HG03432 (cell line): ENCODE results near the gene SCYL3.
A peak's percentile ranks its signal among the peaks of the same experiment; 100 is the strongest.
"Not testable (repeated sequence)": the region's sequence is repeated elsewhere in the genome, so short reads cannot be mapped to it uniquely, and the experiment has no call there.

Experiments
- ATAC-seq: cut with Tn5 transposase; IDR thresholded peaks from one replicate; pipeline ENCODE4 v1.9.1; 2021; ENCODE audit warnings: mild to moderate bottlenecking, moderate library complexity; ENCODE audit not compliant: unreplicated experiment

Gene SCYL3

GRCh38 chr1:169871988-169872387 lies 21.7 kb downstream of the SCYL3 start:
- not testable (repeated sequence) for ATAC-seq

- no peak for ATAC-seq
Measured at GRCh38 chr1:169869426-169869825, 24.3 kb downstream of the SCYL3 start.

- no peak for ATAC-seq
Measured at GRCh38 chr1:169868978-169869377, 24.7 kb downstream of the SCYL3 start.

GRCh38 chr1:169867012-169867675 lies 26.6 kb downstream of the SCYL3 start:
- ATAC-seq = no peak

- no peak for ATAC-seq
Measured at GRCh38 chr1:169866577-169866976, 27.1 kb downstream of the SCYL3 start.

GRCh38 chr1:169864531-169864930 lies 29.2 kb downstream of the SCYL3 start:
- not testable (repeated sequence) for ATAC-seq

GRCh38 chr1:169860750-169861149 lies 32.9 kb downstream of the SCYL3 start:
- ATAC-seq = peak; percentile 4

- peak; percentile 71 for ATAC-seq
Measured at GRCh38 chr1:169860187-169860586, 33.5 kb downstream of the SCYL3 start.

GRCh38 chr1:169859001-169859400 lies 34.7 kb downstream of the SCYL3 start:
- ATAC-seq = no peak

GRCh38 chr1:169858467-169858866 lies 35.2 kb downstream of the SCYL3 start:
- no peak for ATAC-seq

- ATAC-seq = no peak
Measured at GRCh38 chr1:169853341-169853740, 40.4 kb downstream of the SCYL3 start.

GRCh38 chr1:169849346-169850022 lies 44.2 kb downstream of the SCYL3 start:
- no peak for ATAC-seq

- no peak for ATAC-seq
Measured at GRCh38 chr1:169848456-169848855, 45.2 kb downstream of the SCYL3 start.

GRCh38 chr1:169844941-169845608 lies 48.6 kb downstream of the SCYL3 start:
- no peak for ATAC-seq

GRCh38 chr1:169838942-169839341 lies 54.8 kb downstream of the SCYL3 start:
- no peak for ATAC-seq

GRCh38 chr1:169836198-169836597 lies 57.5 kb downstream of the SCYL3 start:
- no peak for ATAC-seq

- ATAC-seq = no peak
Measured at GRCh38 chr1:169835647-169836046, 58.0 kb downstream of the SCYL3 start.

- ATAC-seq = no peak
Measured at GRCh38 chr1:169834869-169835268, 58.8 kb downstream of the SCYL3 start.

- ATAC-seq = no peak
Measured at GRCh38 chr1:169833179-169833901, 60.4 kb downstream of the SCYL3 start.

- ATAC-seq = no peak
Measured at GRCh38 chr1:169829671-169830070, 64.0 kb downstream of the SCYL3 start.

- no peak for ATAC-seq
Measured at GRCh38 chr1:169824153-169824552, 69.5 kb downstream of the SCYL3 start.
